ENCODE measurements around the gene ST14.
"Not testable (repeated sequence)": the region's sequence is repeated elsewhere in the genome, so short reads cannot be mapped to it uniquely, and the experiment has no call there.

Gene ST14

GRCh38 chr11:130220311-130221035, 60.9 kb downstream of the ST14 start:
- TF ChIP-seq EZH2 (optimal IDR thresholded peaks at IDR 0.05; ENCODE audit: low read depth, low read length) = no peak
- no peaks in the 10 kb centered on the region for H3K36me3 ChIP-seq (replicated peaks; ENCODE audit: insufficient read depth, low read length)
- H3K9ac ChIP-seq (ENCODE audit: low read length) = no peak overlapping the region
- no peaks in the 10 kb centered on the region for H3K4me1 ChIP-seq (ENCODE audit: low read length)
- no peaks in the 10 kb centered on the region for H3F3A ChIP-seq (ENCODE audit: insufficient read depth, low read length)
- no peak overlapping the region for H3K4me3 ChIP-seq (ENCODE audit: low read length)
- H3K9me3 ChIP-seq (replicated peaks; ENCODE audit: insufficient read depth, low read length) = no peaks in the 10 kb centered on the region
- H3K4me2 ChIP-seq (ENCODE audit: low read depth, low read length) = no peak overlapping the region
- no peaks in the 10 kb centered on the region for H3K79me2 ChIP-seq (ENCODE audit: low read length)
- no peaks in the 10 kb centered on the region for H4K20me1 ChIP-seq (ENCODE audit: insufficient read depth, low read length)
- no peak overlapping the region for H2AFZ ChIP-seq (ENCODE audit: low read length)
- no peak overlapping the region for H3K27ac ChIP-seq (ENCODE audit: low read length)
- no peaks in the 10 kb centered on the region for H3K9me2 ChIP-seq (replicated peaks; ENCODE audit: insufficient read depth, low read length)
- no peak for DNase-seq
- H3K27me3 ChIP-seq (replicated peaks; ENCODE audit: insufficient read depth, low read length) = no peaks in the 10 kb centered on the region

GRCh38 chr11:130223291-130223971, 63.8 kb downstream of the ST14 start:
- H3K4me2 ChIP-seq (ENCODE audit: low read depth, low read length) = no peak overlapping the region
- no peak for DNase-seq
- H3K4me1 ChIP-seq (ENCODE audit: low read length) = no peaks in the 10 kb centered on the region
- no peak overlapping the region for H3K9ac ChIP-seq (ENCODE audit: low read length)
- no peaks in the 10 kb centered on the region for H3K27me3 ChIP-seq (replicated peaks; ENCODE audit: insufficient read depth, low read length)
- no peaks in the 10 kb centered on the region for H3K79me2 ChIP-seq (ENCODE audit: low read length)
- TF ChIP-seq CTCF (IDR thresholded peaks at IDR 0.05; ENCODE audit: low read length) (no peak), EZH2phosphoT487 (IDR thresholded peaks at IDR 0.05; ENCODE audit: low read length) (no peak), EZH2 (optimal IDR thresholded peaks at IDR 0.05; ENCODE audit: low read depth, low read length) (no peak)
- no peaks in the 10 kb centered on the region for H3F3A ChIP-seq (ENCODE audit: insufficient read depth, low read length)
- no peaks in the 10 kb centered on the region for H3K9me3 ChIP-seq (replicated peaks; ENCODE audit: insufficient read depth, low read length)
- H3K36me3 ChIP-seq (replicated peaks; ENCODE audit: insufficient read depth, low read length) = no peaks in the 10 kb centered on the region
- no peak overlapping the region for H3K27ac ChIP-seq (ENCODE audit: low read length)
- no peaks in the 10 kb centered on the region for H4K20me1 ChIP-seq (ENCODE audit: insufficient read depth, low read length)
- H2AFZ ChIP-seq (ENCODE audit: low read length) = no peak overlapping the region
- no peaks in the 10 kb centered on the region for H3K9me2 ChIP-seq (replicated peaks; ENCODE audit: insufficient read depth, low read length)
- no peak overlapping the region for H3K4me3 ChIP-seq (ENCODE audit: low read length)

GRCh38 chr11:130227373-130227772, 67.8 kb downstream of the ST14 start:
- Histone ChIP-seq H3K4me1 (ENCODE audit: low read length) (no peaks in the 10 kb centered on the region), H3K36me3 (replicated peaks; ENCODE audit: insufficient read depth, low read length) (no peaks in the 10 kb centered on the region), H3K9me2 (replicated peaks; ENCODE audit: insufficient read depth, low read length) (no peaks in the 10 kb centered on the region), H3K79me2 (ENCODE audit: low read length) (no peaks in the 10 kb centered on the region), H3K4me2 (ENCODE audit: low read depth, low read length) (no peak overlapping the region), H3F3A (ENCODE audit: insufficient read depth, low read length) (no peaks in the 10 kb centered on the region), H3K27me3 (replicated peaks; ENCODE audit: insufficient read depth, low read length) (no peaks in the 10 kb centered on the region), H2AFZ (ENCODE audit: low read length) (no peak overlapping the region), H3K9me3 (replicated peaks; ENCODE audit: insufficient read depth, low read length) (no peaks in the 10 kb centered on the region), H3K4me3 (ENCODE audit: low read length) (no peak overlapping the region), H3K27ac (ENCODE audit: low read length) (no peak overlapping the region), H3K9ac (ENCODE audit: low read length) (no peak overlapping the region), H4K20me1 (ENCODE audit: insufficient read depth, low read length) (no peaks in the 10 kb centered on the region)
- TF ChIP-seq EZH2phosphoT487 (IDR thresholded peaks at IDR 0.05; ENCODE audit: low read length) (no peak), CTCF (IDR thresholded peaks at IDR 0.05; ENCODE audit: low read length) (no peak), EZH2 (optimal IDR thresholded peaks at IDR 0.05; ENCODE audit: low read depth, low read length) (no peak)
- DNase-seq = no peak

- H3K4me2 ChIP-seq (ENCODE audit: low read depth, low read length); H3K27ac ChIP-seq (ENCODE audit: low read length); H3K27me3 ChIP-seq (replicated peaks; ENCODE audit: insufficient read depth, low read length); H3K36me3 ChIP-seq (replicated peaks; ENCODE audit: insufficient read depth, low read length); H2AFZ ChIP-seq (ENCODE audit: low read length); DNase-seq; H3K4me3 ChIP-seq (ENCODE audit: low read length); H3K4me1 ChIP-seq (ENCODE audit: low read length); H3K79me2 ChIP-seq (ENCODE audit: low read length); H3F3A ChIP-seq (ENCODE audit: insufficient read depth, low read length); H3K9me3 ChIP-seq (replicated peaks; ENCODE audit: insufficient read depth, low read length); H3K9me2 ChIP-seq (replicated peaks; ENCODE audit: insufficient read depth, low read length); H3K9ac ChIP-seq (ENCODE audit: low read length); H4K20me1 ChIP-seq (ENCODE audit: insufficient read depth, low read length): not testable (repeated sequence)
These were observed 73.9 kb downstream of the ST14 start for GRCh38 chr11:130233486-130233885.

- H4K20me1 ChIP-seq (ENCODE audit: insufficient read depth, low read length); H3K27ac ChIP-seq (ENCODE audit: low read length); H3K4me1 ChIP-seq (ENCODE audit: low read length); H3K4me3 ChIP-seq (ENCODE audit: low read length); DNase-seq; H3K9ac ChIP-seq (ENCODE audit: low read length); H3F3A ChIP-seq (ENCODE audit: insufficient read depth, low read length); H3K79me2 ChIP-seq (ENCODE audit: low read length); H3K9me3 ChIP-seq (replicated peaks; ENCODE audit: insufficient read depth, low read length); H2AFZ ChIP-seq (ENCODE audit: low read length); H3K27me3 ChIP-seq (replicated peaks; ENCODE audit: insufficient read depth, low read length); H3K4me2 ChIP-seq (ENCODE audit: low read depth, low read length); H3K9me2 ChIP-seq (replicated peaks; ENCODE audit: insufficient read depth, low read length); H3K36me3 ChIP-seq (replicated peaks; ENCODE audit: insufficient read depth, low read length): not testable (repeated sequence)
These were observed 74.3 kb downstream of the ST14 start for GRCh38 chr11:130233888-130234287.

All from MM.1S (cell line).